Measurements from ENCODE around the gene TREM2.
"Not testable (repeated sequence)": the region's sequence is repeated elsewhere in the genome, so short reads cannot be mapped to it uniquely, and the experiment has no call there.

The TREM2 gene

DNA sequence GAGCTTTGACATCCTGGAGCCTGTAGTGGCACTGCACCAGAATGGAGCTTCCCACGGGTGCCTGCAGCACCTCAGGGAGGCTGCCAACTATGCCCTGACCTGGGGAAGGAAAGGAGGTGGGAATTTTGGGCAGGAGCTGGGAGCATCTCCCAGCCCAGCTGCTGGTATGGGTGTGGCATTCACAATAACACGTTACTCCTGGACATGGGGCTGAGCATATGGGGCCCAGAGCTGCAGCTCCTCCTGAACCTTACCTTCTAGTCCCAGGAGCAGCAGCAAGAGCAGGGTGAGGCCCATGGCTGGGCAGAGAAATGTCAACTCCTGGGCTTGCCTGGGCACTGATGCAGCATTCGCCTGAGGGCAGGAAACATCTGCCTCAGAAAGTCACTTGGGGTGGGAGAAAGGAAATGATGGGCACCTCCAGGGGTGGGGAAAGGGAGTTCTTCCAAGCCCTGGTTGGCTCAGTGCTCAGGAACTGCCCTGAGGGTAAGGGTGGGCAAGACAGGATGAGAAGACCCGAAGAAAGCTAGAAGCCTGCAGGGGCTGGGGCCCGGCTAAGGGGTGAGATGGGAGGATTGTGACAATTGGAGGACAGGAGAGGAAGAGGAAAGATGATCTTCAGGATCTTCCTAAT is 8.8 kb downstream of the TREM2 start, which contains the start of gene TREML1:
Gene TREML1 (minus strand): TSS at position 356 of the 634 bp plus-strand sequence. CDS start 59 bp downstream, at position 297.
- no peak for DNase-seq

GRCh38 chr6:41153451-41153850 is 9.5 kb downstream of the TREM2 start:
- DNase-seq = no peak

- no peak for DNase-seq
These were observed 12.2 kb downstream of the TREM2 start for GRCh38 chr6:41150671-41151070.

- no peak for DNase-seq
These were observed 15.0 kb downstream of the TREM2 start for GRCh38 chr6:41147917-41148316.

GRCh38 chr6:41136911-41137310 is 26.0 kb downstream of the TREM2 start:
- no peak for DNase-seq

GRCh38 chr6:41135062-41135832 is 27.7 kb downstream of the TREM2 start:
- DNase-seq = no peak

DNA sequence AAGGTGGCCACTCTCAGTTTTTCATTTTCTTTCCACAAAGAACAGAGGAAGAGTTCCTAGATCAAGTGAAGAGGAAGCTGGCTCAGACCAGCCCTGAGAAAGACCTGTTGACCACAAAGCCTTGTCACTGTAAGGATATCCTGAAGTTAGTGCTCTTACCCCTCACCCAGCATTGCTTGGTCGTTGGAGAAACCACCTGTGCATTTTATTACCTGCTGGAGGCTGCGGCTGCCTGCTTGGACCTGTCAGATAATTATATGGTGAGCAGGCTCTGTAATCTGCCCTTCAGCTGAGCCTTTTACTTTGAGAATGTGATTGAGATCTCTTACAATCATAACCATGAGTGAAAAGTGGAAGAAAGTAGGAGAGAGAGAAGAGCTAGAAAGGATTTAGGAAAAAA is 30.7 kb downstream of the TREM2 start:
- no peak for DNase-seq

- DNase-seq = no peak
These were observed 37.6 kb downstream of the TREM2 start for GRCh38 chr6:41125282-41125681.

- DNase-seq = no peak
These were observed 40.0 kb downstream of the TREM2 start for GRCh38 chr6:41122918-41123317.

- DNase-seq = no peak
These were observed 40.5 kb downstream of the TREM2 start for GRCh38 chr6:41122373-41122772.

DNA sequence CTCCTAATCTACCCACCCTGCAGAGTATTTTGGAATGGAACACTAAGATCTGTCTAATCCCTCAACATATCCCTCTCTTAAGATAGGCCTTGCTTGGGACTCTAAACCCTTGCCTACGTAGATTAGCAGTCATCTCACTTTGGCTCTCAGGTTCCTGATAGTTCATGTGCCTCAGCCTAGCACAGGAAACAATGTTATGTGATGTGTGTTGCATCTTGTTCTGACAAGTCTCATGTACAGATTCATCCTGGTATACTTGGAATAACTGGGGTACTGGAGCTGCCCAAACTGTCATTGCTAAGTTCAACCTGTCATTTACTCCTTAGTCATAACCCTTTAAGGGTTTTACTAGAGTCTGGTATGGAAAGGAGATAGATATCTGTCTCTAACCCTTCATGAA is 42.9 kb downstream of the TREM2 start:
- DNase-seq = no peak

GRCh38 chr6:41119508-41119907 is 43.4 kb downstream of the TREM2 start:
- DNase-seq = no peak

- DNase-seq = not testable (repeated sequence)
These were observed 47.9 kb downstream of the TREM2 start for GRCh38 chr6:41115027-41115426.

GRCh38 chr6:41111017-41111416 is 51.9 kb downstream of the TREM2 start:
- no peak for DNase-seq

All from suppressor macrophage (primary cell).